GM23338 (cell line): ENCODE measurements around the gene APBA2. TPM values are rescaled to one million over a fixed set of nuclear protein-coding genes. Genes with fewer than 3 reads are reported as not detected.

ENCODE experiments used
- ATAC-seq: fragments of 200-7000 bp; cut with Tn5 transposase; 3 replicates; pipeline ENCODE4 v1.9.1; 2020
- DNase-seq: peaks from one replicate; pipeline ENCODE4 v3.0.0-alpha.2; 2015; ENCODE audit warnings: low spot score
- H2AFZ ChIP-seq: fragments of 200-600 bp; sonication (generic); 2 replicates; pipeline ENCODE4 v1.8.0; 2016; ENCODE audit warnings: antibody characterized with exemption, mild to moderate bottlenecking, moderate library complexity
- H3F3A ChIP-seq: fragments of 200-600 bp; sonication (generic); replicated peaks from 2 replicates; pipeline ENCODE4 v1.8.0; 2017; ENCODE audit warnings: antibody characterized with exemption, mixed run types, low read depth
- H3K27ac ChIP-seq: fragments of 200-600 bp; sonication (generic); 2 replicates; pipeline ENCODE4 v1.6.1; 2016; ENCODE audit warnings: low read depth
- H3K27me3 ChIP-seq: fragments of 200-600 bp; sonication (generic); 2 replicates; pipeline ENCODE4 v1.8.0; 2016; ENCODE audit warnings: mild to moderate bottlenecking, mixed run types, moderate library complexity; ENCODE audit not compliant: insufficient read depth
- H3K36me3 ChIP-seq: fragments of 200-600 bp; sonication (generic); 2 replicates; pipeline ENCODE4 v1.8.0; 2016; ENCODE audit warnings: mild to moderate bottlenecking; ENCODE audit not compliant: insufficient read depth
- H3K4me1 ChIP-seq: fragments of 200-600 bp; sonication (generic); 2 replicates; pipeline ENCODE4 v1.8.0; 2016; ENCODE audit warnings: mild to moderate bottlenecking, moderate library complexity; ENCODE audit not compliant: insufficient read depth
- H3K4me2 ChIP-seq: fragments of 200-600 bp; sonication (generic); 2 replicates; pipeline ENCODE4 v1.7.1; 2017; ENCODE audit warnings: mixed run types
- H3K4me3 ChIP-seq: fragments of 200-600 bp; sonication (generic); 2 replicates; pipeline ENCODE4 v1.6.1; 2016; ENCODE audit warnings: mixed run types
- H3K79me2 ChIP-seq: fragments of 200-600 bp; sonication (generic); replicated peaks from 2 replicates; pipeline ENCODE4 v1.8.0; 2017; ENCODE audit warnings: mild to moderate bottlenecking; ENCODE audit not compliant: insufficient read depth
- H3K9me2 ChIP-seq: fragments of 200-600 bp; sonication (generic); 2 replicates; pipeline ENCODE4 v1.8.0; 2017; ENCODE audit not compliant: insufficient read depth
- H4K20me1 ChIP-seq: fragments of 200-600 bp; sonication (generic); replicated peaks from 2 replicates; pipeline ENCODE4 v1.8.0; 2017; ENCODE audit warnings: mild to moderate bottlenecking; ENCODE audit not compliant: insufficient read depth
- H3K27ac Mint-ChIP-seq: 2 replicates; pipeline ENCODE4 v1.8.0; 2020; ENCODE audit warnings: inconsistent platforms, mild to moderate bottlenecking, moderate library complexity, mixed read lengths
- H3K27me3 Mint-ChIP-seq: 3 replicates; pipeline ENCODE4 v1.8.0; 2022; ENCODE audit warnings: low read depth, mild to moderate bottlenecking, moderate library complexity, mixed read lengths, inconsistent platforms; ENCODE audit not compliant: insufficient read depth, poor library complexity
- H3K36me3 Mint-ChIP-seq: 3 replicates; pipeline ENCODE4 v1.8.0; 2021; ENCODE audit warnings: low read depth, mild to moderate bottlenecking, inconsistent platforms, moderate library complexity, mixed read lengths
- H3K4me1 Mint-ChIP-seq: 3 replicates; pipeline ENCODE4 v1.8.0; 2020; ENCODE audit warnings: mild to moderate bottlenecking, inconsistent platforms, mixed read lengths
- H3K4me3 Mint-ChIP-seq: 3 replicates; pipeline ENCODE4 v1.8.0; 2021; ENCODE audit warnings: moderate library complexity, mild to moderate bottlenecking, inconsistent platforms, mixed read lengths
- H3K9me3 Mint-ChIP-seq: 3 replicates; pipeline ENCODE4 v1.8.0; 2020; ENCODE audit warnings: moderate library complexity, mild to moderate bottlenecking, inconsistent platforms, mixed read lengths
- EZH2phosphoT487 ChIP-seq: fragments of 200-600 bp; sonication (generic); IDR thresholded peaks from one replicate; pipeline ENCODE4 v1.8.1; 2018; ENCODE audit warnings: antibody characterized with exemption; ENCODE audit not compliant: unreplicated experiment
- POLR2AphosphoS5 ChIP-seq: IDR thresholded peaks from 2 replicates; pipeline ENCODE4 v1.6.1; 2016; ENCODE audit warnings: antibody characterized with exemption, low read depth
- STAT1 ChIP-seq: IDR thresholded peaks from one replicate; pipeline ENCODE4 v1.6.1; 2016; ENCODE audit warnings: antibody characterized with exemption; ENCODE audit not compliant: unreplicated experiment
- ZNF114 ChIP-seq: fragments of 250-450 bp; sonication (Bioruptor Pico); IDR thresholded peaks from 2 replicates; pipeline ENCODE4 v1.5.0; 2020; ENCODE audit warnings: mild to moderate bottlenecking, moderate library complexity
- polyA plus RNA-seq: library from polyadenylated mRNA; unstranded; fragments of >200 nt; fragmentation: Nextera tagmentation; extraction: Ambion mirVana; gene quantifications from 2 replicates; pipeline ENCODE4 v1.2.1, GENCODE V29; 2016
- total RNA-seq: library from RNA; depleted of rRNA; stranded (reverse); fragments of >200 nt; shearing (Covaris generic); gene quantifications from 2 replicates; pipeline ENCODE4 v1.2.3, GENCODE V29; 2014
- TF ChIP-seq, protein P1 (sequence below), 2 experiments: fragments of 200-600 bp in 1 of 2; sonication (generic) in 1 of 2; conservative IDR thresholded peaks; 2 replicates each; pipeline versions ENCODE4 v1.5.1 to v1.6.1; 2016 to 2017; ENCODE audit warnings: antibody characterized with exemption in 2 of 2, low read depth in 2 of 2, mild to moderate bottlenecking in 2 of 2, moderate library complexity in 1 of 2
- TF ChIP-seq, protein P2 (sequence below): fragments of 250-450 bp; sonication (Bioruptor Pico); IDR thresholded peaks from 2 replicates; pipeline ENCODE4 v1.5.0; 2020; ENCODE audit warnings: mild to moderate bottlenecking, moderate library complexity

APBA2 gene
- total and polyA plus RNA-seq, 2 experiments from 2014 or later, result 5.9 to 24.7 TPM

DNA sequence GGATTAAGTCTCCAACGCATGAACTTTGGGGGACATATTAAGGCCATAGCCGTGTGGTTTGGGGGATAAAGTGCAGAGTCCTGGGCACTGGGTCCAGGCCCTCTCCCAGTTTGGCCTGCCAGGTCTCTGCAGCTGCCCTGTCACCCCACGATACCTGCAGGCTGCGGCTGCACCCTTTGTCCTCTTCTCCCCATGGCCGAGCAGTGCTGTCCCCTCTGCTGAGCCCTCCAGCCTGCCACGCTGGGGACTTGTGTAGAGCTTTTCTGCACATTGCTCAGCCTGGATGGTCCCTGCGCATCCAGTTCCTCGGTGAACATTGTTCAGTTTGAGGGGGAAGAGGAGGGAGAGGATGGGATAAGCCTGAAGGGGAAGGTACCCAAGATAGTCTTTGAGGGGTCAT lies 167.2 kb downstream of the APBA2 start:
- DNase-seq (no peak), ATAC-seq (no peak)
- TF ChIP-seq EZH2phosphoT487 (no peak), STAT1 (no peak), ZNF114 (no peak), POLR2AphosphoS5 (no peak)
- TF ChIP-seq, protein P1, sequence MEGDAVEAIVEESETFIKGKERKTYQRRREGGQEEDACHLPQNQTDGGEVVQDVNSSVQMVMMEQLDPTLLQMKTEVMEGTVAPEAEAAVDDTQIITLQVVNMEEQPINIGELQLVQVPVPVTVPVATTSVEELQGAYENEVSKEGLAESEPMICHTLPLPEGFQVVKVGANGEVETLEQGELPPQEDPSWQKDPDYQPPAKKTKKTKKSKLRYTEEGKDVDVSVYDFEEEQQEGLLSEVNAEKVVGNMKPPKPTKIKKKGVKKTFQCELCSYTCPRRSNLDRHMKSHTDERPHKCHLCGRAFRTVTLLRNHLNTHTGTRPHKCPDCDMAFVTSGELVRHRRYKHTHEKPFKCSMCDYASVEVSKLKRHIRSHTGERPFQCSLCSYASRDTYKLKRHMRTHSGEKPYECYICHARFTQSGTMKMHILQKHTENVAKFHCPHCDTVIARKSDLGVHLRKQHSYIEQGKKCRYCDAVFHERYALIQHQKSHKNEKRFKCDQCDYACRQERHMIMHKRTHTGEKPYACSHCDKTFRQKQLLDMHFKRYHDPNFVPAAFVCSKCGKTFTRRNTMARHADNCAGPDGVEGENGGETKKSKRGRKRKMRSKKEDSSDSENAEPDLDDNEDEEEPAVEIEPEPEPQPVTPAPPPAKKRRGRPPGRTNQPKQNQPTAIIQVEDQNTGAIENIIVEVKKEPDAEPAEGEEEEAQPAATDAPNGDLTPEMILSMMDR (conservative IDR thresholded peaks at IDR 0.05; ENCODE audit: low read depth in 2 of 2), result no peak
- TF ChIP-seq, protein P2, sequence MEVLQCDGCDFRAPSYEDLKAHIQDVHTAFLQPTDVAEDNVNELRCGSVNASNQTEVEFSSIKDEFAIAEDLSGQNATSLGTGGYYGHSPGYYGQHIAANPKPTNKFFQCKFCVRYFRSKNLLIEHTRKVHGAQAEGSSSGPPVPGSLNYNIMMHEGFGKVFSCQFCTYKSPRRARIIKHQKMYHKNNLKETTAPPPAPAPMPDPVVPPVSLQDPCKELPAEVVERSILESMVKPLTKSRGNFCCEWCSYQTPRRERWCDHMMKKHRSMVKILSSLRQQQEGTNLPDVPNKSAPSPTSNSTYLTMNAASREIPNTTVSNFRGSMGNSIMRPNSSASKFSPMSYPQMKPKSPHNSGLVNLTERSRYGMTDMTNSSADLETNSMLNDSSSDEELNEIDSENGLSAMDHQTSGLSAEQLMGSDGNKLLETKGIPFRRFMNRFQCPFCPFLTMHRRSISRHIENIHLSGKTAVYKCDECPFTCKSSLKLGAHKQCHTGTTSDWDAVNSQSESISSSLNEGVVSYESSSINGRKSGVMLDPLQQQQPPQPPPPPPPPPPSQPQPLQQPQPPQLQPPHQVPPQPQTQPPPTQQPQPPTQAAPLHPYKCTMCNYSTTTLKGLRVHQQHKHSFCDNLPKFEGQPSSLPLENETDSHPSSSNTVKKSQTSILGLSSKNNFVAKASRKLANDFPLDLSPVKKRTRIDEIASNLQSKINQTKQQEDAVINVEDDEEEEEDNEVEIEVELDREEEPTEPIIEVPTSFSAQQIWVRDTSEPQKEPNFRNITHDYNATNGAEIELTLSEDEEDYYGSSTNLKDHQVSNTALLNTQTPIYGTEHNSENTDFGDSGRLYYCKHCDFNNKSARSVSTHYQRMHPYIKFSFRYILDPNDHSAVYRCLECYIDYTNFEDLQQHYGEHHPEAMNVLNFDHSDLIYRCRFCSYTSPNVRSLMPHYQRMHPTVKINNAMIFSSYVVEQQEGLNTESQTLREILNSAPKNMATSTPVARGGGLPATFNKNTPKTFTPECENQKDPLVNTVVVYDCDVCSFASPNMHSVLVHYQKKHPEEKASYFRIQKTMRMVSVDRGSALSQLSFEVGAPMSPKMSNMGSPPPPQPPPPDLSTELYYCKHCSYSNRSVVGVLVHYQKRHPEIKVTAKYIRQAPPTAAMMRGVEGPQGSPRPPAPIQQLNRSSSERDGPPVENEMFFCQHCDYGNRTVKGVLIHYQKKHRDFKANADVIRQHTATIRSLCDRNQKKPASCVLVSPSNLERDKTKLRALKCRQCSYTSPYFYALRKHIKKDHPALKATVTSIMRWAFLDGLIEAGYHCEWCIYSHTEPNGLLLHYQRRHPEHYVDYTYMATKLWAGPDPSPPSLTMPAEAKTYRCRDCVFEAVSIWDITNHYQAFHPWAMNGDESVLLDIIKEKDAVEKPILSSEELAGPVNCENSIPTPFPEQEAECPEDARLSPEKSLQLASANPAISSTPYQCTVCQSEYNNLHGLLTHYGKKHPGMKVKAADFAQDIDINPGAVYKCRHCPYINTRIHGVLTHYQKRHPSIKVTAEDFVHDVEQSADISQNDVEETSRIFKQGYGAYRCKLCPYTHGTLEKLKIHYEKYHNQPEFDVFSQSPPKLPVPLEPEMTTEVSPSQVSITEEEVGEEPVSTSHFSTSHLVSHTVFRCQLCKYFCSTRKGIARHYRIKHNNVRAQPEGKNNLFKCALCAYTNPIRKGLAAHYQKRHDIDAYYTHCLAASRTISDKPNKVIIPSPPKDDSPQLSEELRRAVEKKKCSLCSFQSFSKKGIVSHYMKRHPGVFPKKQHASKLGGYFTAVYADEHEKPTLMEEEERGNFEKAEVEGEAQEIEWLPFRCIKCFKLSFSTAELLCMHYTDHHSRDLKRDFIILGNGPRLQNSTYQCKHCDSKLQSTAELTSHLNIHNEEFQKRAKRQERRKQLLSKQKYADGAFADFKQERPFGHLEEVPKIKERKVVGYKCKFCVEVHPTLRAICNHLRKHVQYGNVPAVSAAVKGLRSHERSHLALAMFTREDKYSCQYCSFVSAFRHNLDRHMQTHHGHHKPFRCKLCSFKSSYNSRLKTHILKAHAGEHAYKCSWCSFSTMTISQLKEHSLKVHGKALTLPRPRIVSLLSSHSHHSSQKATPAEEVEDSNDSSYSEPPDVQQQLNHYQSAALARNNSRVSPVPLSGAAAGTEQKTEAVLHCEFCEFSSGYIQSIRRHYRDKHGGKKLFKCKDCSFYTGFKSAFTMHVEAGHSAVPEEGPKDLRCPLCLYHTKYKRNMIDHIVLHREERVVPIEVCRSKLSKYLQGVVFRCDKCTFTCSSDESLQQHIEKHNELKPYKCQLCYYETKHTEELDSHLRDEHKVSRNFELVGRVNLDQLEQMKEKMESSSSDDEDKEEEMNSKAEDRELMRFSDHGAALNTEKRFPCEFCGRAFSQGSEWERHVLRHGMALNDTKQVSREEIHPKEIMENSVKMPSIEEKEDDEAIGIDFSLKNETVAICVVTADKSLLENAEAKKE (CRISPR knock-in tag), result no peak
- Histone ChIP-seq H3K79me2 (no peaks in the 10 kb centered on the region), H3K36me3 (no peaks in the 10 kb centered on the region), H3K4me1 (peaks cover 18% of the 10 kb centered on the region), H2AFZ (no peak overlapping the region), H3K27ac (no peak overlapping the region), H3F3A (no peaks in the 10 kb centered on the region), H3K9me2 (no peaks in the 10 kb centered on the region), H3K4me2 (no peak overlapping the region), H3K4me3 (no peak overlapping the region), H3K27me3 (no peaks in the 10 kb centered on the region), H4K20me1 (no peaks in the 10 kb centered on the region)
- Mint-ChIP-seq H3K27me3 (peaks cover 6% of the 10 kb centered on the region), H3K4me1 (peaks cover 28% of the 10 kb centered on the region), H3K36me3 (peaks cover 11% of the 10 kb centered on the region), H3K27ac (no peak overlapping the region), H3K9me3 (peaks cover 17% of the 10 kb centered on the region), H3K4me3 (no peak overlapping the region)
